ENCODE data around the gene GPR107.
A peak's percentile ranks its signal among the peaks of the same experiment; 100 is the strongest.

Gene GPR107

DNA sequence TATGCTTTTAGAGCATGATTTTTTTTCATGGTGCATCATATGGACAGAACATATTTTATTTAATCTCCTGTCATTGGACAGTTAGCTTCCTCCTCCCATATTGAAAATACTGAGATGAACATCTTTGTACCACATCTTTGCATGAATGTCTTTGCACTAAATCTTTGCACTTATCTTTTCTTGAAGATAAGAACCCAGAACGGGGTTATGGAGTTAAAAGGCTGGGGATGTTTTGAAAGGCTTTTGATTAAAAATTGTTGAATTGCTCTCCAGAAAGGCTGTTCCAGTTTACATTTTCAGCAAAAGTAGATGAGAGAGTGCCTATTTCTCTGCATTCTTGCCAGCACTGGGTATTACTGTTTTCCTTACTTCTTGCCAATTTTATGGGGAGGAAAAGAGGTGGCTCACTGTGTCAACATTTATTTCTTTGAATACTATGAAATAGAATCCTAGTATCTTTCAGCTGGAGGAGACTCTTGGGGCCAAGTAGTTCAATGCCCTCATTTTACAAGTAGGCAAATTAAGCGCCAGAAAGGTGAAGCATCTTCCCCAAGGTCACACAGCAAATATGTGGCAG is 125.7 kb downstream of the GPR107 start:
- no peak for DNase-seq
- Histone ChIP-seq H2BK5ac (ENCODE audit: low read length) (no peak overlapping the region), H3K79me2 (ENCODE audit: control insufficient read depth, insufficient read depth, low read length) (peaks cover 43% of the 10 kb centered on the region), H3K23ac (ENCODE audit: low read length) (no peak overlapping the region), H3K56ac (ENCODE audit: low read length) (no peak overlapping the region), H3K36me3 (ENCODE audit: control insufficient read depth, insufficient read depth, low read length) (no peaks in the 10 kb centered on the region), H2BK120ac (ENCODE audit: low read depth, low read length) (no peak overlapping the region), H2AK5ac (ENCODE audit: low read length) (no peak overlapping the region), H3K4me3 (ENCODE audit: low read length) (no peak overlapping the region), H3K27me3 (ENCODE audit: insufficient read depth, low read length, poor library complexity) (no peaks in the 10 kb centered on the region), H3K27ac (ENCODE audit: low read depth, low read length) (no peak overlapping the region), H3K4ac (ENCODE audit: low read depth, low read length) (no peak overlapping the region), H3K79me1 (ENCODE audit: low read length) (peaks cover 32% of the 10 kb centered on the region), H4K8ac (ENCODE audit: low read depth, low read length) (no peak overlapping the region), H3K9ac (ENCODE audit: low read length) (no peak overlapping the region), H3K4me2 (ENCODE audit: low read length) (no peak overlapping the region), H3K4me1 (ENCODE audit: control insufficient read depth, low read depth, low read length) (peaks cover 4% of the 10 kb centered on the region), H2BK15ac (replicated peaks; ENCODE audit: low read depth) (no peak overlapping the region), H4K5ac (ENCODE audit: low read length) (no peak overlapping the region), H3K18ac (ENCODE audit: low read length) (no peak overlapping the region)
- WGBS (ENCODE audit: extremely low coverage, insufficient coverage, low lambda C conversion rate) = no CpG with 5 or more reads among the region's 2 CpGs

DNA sequence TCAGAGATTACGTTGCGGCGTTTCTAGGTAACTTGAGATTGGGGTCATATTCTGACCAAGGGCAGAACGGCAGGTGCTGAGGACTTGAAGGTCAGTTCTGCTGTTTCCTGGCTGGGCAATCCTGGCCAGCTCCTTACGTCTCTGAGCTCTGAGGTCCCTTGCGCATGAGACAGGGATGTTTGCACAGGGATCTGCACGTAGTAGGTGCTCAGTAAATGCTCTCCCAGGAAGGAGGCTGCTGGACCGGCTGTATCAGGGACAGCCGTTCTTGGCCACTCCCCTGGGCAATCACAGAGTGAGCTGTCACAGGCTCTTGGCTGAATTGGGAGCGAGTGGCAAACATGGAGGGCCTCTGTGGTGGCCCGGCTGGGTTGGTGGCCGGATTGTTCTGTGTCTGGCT is 126.8 kb downstream of the GPR107 start:
- Histone ChIP-seq H4K5ac (ENCODE audit: low read length) (no peak overlapping the region), H3K27ac (ENCODE audit: low read depth, low read length) (no peak overlapping the region), H2BK120ac (ENCODE audit: low read depth, low read length) (no peak overlapping the region), H2BK15ac (replicated peaks; ENCODE audit: low read depth) (no peak overlapping the region), H3K79me2 (ENCODE audit: control insufficient read depth, insufficient read depth, low read length) (peaks cover 35% of the 10 kb centered on the region), H4K8ac (ENCODE audit: low read depth, low read length) (no peak overlapping the region), H2AK5ac (ENCODE audit: low read length) (no peak overlapping the region), H3K27me3 (ENCODE audit: insufficient read depth, low read length, poor library complexity) (no peaks in the 10 kb centered on the region), H2BK5ac (ENCODE audit: low read length) (no peak overlapping the region), H3K79me1 (ENCODE audit: low read length) (peaks cover 29% of the 10 kb centered on the region), H3K4ac (ENCODE audit: low read depth, low read length) (no peak overlapping the region), H3K18ac (ENCODE audit: low read length) (no peak overlapping the region), H3K4me3 (ENCODE audit: low read length) (no peak overlapping the region), H3K56ac (ENCODE audit: low read length) (no peak overlapping the region), H3K36me3 (ENCODE audit: control insufficient read depth, insufficient read depth, low read length) (no peaks in the 10 kb centered on the region), H3K9ac (ENCODE audit: low read length) (no peak overlapping the region), H3K4me1 (ENCODE audit: control insufficient read depth, low read depth, low read length) (peaks cover 4% of the 10 kb centered on the region), H3K23ac (ENCODE audit: low read length) (no peak overlapping the region), H3K4me2 (ENCODE audit: low read length) (no peak overlapping the region)
- no peak for DNase-seq
- no CpG with 5 or more reads among the region's 12 CpGs for WGBS (ENCODE audit: extremely low coverage, insufficient coverage, low lambda C conversion rate)

DNA sequence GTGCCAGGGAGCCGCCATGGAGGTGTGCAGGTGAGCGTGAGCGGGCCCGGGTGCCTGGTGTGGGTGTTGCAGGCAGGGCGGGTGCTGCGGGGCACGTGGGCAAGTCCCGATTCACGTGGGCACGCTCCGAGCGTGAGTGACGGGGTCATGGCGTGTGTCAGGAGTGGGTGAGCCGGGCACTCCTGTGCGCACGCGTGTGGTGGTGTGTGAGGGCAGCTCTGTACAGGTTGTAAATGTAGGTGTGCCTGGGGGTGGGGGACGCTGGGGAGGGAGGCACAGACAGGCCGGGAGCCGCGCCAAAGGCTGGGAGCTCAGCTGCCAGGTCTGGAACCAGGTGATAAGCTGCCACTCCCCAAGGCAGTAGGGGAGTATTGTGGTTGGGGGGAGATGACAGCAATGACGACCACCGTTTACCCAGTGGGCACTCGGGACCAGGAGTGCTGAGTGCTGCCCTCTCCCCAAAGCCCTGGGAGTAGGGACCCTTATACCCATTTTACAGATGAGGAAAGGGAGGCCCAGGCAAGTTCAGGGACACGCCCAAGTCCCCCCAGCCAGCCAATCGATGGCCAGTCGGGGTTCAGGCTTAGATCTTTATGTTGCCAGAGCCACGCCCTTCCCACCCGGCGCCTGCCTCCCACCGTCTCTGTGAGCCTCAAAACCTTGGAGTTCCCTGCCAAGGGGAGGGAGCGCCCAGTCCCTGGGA is 128.1 kb downstream of the GPR107 start:
- H3K4me2 ChIP-seq (ENCODE audit: low read length) = no peak overlapping the region
- no peak overlapping the region for H4K5ac ChIP-seq (ENCODE audit: low read length)
- WGBS (ENCODE audit: extremely low coverage, insufficient coverage, low lambda C conversion rate) = no CpG with 5 or more reads among the region's 33 CpGs
- peaks cover 27% of the 10 kb centered on the region for H3K79me1 ChIP-seq (ENCODE audit: low read length)
- no peak overlapping the region for H3K9ac ChIP-seq (ENCODE audit: low read length)
- H3K56ac ChIP-seq (ENCODE audit: low read length) = no peak overlapping the region
- no peak overlapping the region for H3K27ac ChIP-seq (ENCODE audit: low read depth, low read length)
- H3K23ac ChIP-seq (ENCODE audit: low read length) = no peak overlapping the region
- DNase-seq = no peak
- H2BK120ac ChIP-seq (ENCODE audit: low read depth, low read length) = no peak overlapping the region
- peaks cover 35% of the 10 kb centered on the region for H3K79me2 ChIP-seq (ENCODE audit: control insufficient read depth, insufficient read depth, low read length)
- no peak overlapping the region for H3K18ac ChIP-seq (ENCODE audit: low read length)
- H3K27me3 ChIP-seq (ENCODE audit: insufficient read depth, low read length, poor library complexity) = no peaks in the 10 kb centered on the region
- H2BK15ac ChIP-seq (replicated peaks; ENCODE audit: low read depth) = no peak overlapping the region
- no peak overlapping the region for H3K4me3 ChIP-seq (ENCODE audit: low read length)
- no peak overlapping the region for H2AK5ac ChIP-seq (ENCODE audit: low read length)
- H4K8ac ChIP-seq (ENCODE audit: low read depth, low read length) = no peak overlapping the region
- no peaks in the 10 kb centered on the region for H3K36me3 ChIP-seq (ENCODE audit: control insufficient read depth, insufficient read depth, low read length)
- no peak overlapping the region for H2BK5ac ChIP-seq (ENCODE audit: low read length)
- no peak overlapping the region for H3K4ac ChIP-seq (ENCODE audit: low read depth, low read length)
- H3K4me1 ChIP-seq (ENCODE audit: control insufficient read depth, low read depth, low read length) = peaks cover 7% of the 10 kb centered on the region

DNA sequence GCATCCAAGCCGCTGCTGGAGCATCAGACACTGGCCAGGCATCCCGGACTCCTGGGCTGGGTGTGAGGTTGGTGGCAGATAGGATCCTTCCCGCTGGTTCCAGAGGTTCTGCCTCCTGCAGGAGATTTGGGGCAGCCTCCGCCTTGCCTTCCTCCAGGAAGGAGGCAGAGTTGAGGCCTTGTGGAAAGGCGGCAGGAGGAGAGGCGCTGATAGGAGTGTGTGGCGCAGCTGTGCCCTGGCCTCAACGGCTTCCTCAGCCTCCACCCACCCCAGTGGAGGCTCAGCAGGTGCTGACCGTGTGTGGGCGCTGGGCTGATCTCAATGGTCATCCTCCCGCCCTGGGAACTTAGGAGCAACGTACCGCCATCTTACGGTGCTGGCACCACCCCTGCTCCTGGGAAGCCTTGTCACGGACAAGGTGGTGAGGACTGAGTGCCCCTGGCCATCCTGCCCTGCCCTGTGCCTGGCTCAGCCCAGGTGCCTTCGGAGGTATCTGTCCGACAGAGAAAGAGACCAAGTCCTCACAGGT is 128.7 kb downstream of the GPR107 start:
- Histone ChIP-seq H2BK5ac (ENCODE audit: low read length) (no peak overlapping the region), H2BK15ac (replicated peaks; ENCODE audit: low read depth) (no peak overlapping the region), H4K5ac (ENCODE audit: low read length) (no peak overlapping the region), H3K27me3 (ENCODE audit: insufficient read depth, low read length, poor library complexity) (no peaks in the 10 kb centered on the region), H2AK5ac (ENCODE audit: low read length) (no peak overlapping the region), H3K4me3 (ENCODE audit: low read length) (no peak overlapping the region), H3K4me1 (ENCODE audit: control insufficient read depth, low read depth, low read length) (peaks cover 7% of the 10 kb centered on the region), H3K79me2 (ENCODE audit: control insufficient read depth, insufficient read depth, low read length) (peaks cover 32% of the 10 kb centered on the region), H4K8ac (ENCODE audit: low read depth, low read length) (no peak overlapping the region), H3K23ac (ENCODE audit: low read length) (no peak overlapping the region), H3K56ac (ENCODE audit: low read length) (peak overlapping the region; percentile 78), H3K36me3 (ENCODE audit: control insufficient read depth, insufficient read depth, low read length) (no peaks in the 10 kb centered on the region), H2BK120ac (ENCODE audit: low read depth, low read length) (no peak overlapping the region), H3K27ac (ENCODE audit: low read depth, low read length) (peak overlapping the region; percentile 29), H3K18ac (ENCODE audit: low read length) (no peak overlapping the region), H3K9ac (ENCODE audit: low read length) (no peak overlapping the region), H3K4ac (ENCODE audit: low read depth, low read length) (no peak overlapping the region), H3K4me2 (ENCODE audit: low read length) (no peak overlapping the region), H3K79me1 (ENCODE audit: low read length) (peaks cover 24% of the 10 kb centered on the region)
- WGBS (ENCODE audit: extremely low coverage, insufficient coverage, low lambda C conversion rate) = no CpG with 5 or more reads among the region's 17 CpGs
- DNase-seq = peak; percentile 37

DNA sequence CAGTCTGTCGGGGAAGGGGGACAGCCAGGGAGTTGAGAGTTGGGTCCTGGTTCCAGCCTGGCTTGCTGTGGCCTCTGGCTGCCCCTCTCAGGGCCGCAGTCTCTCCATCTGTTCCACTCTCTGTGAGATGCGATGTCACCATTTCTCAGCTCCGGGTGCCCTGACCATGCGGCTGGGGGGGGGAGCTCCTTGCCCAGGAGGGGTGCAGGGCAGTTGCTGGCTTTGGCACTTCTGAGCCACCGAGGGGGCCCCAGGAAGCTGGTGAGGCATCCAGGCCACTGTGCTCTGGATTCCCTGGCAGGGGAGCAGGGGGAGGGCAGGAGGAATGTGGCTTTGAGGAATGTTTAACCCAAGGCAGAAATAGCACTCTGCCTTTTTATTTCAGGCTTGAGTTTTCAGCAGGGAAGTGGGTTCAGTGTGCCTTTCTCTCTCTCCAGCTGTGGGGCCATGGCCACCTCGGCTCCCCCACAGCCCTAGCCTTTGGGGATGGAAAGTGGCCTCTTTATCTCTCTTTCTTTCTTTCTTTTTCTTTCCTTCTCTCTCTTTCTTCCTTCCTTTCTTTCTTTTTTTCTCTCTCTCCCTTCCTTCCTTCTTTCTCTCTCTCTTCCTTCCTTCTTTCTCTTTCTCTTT is 129.5 kb downstream of the GPR107 start:
- Histone ChIP-seq H4K8ac (ENCODE audit: low read depth, low read length) (no peak overlapping the region), H3K79me2 (ENCODE audit: control insufficient read depth, insufficient read depth, low read length) (peaks cover 36% of the 10 kb centered on the region), H3K56ac (ENCODE audit: low read length) (peak overlapping the region; percentile 78), H3K4me1 (ENCODE audit: control insufficient read depth, low read depth, low read length) (peaks cover 7% of the 10 kb centered on the region), H3K18ac (ENCODE audit: low read length) (no peak overlapping the region), H3K4me3 (ENCODE audit: low read length) (no peak overlapping the region), H2BK15ac (replicated peaks; ENCODE audit: low read depth) (no peak overlapping the region), H3K36me3 (ENCODE audit: control insufficient read depth, insufficient read depth, low read length) (no peaks in the 10 kb centered on the region), H2AK5ac (ENCODE audit: low read length) (no peak overlapping the region), H4K5ac (ENCODE audit: low read length) (no peak overlapping the region), H3K79me1 (ENCODE audit: low read length) (peaks cover 26% of the 10 kb centered on the region), H3K23ac (ENCODE audit: low read length) (no peak overlapping the region), H3K4me2 (ENCODE audit: low read length) (no peak overlapping the region), H3K4ac (ENCODE audit: low read depth, low read length) (no peak overlapping the region), H3K27me3 (ENCODE audit: insufficient read depth, low read length, poor library complexity) (no peaks in the 10 kb centered on the region), H2BK120ac (ENCODE audit: low read depth, low read length) (no peak overlapping the region), H3K9ac (ENCODE audit: low read length) (peak overlapping the region; percentile 22), H2BK5ac (ENCODE audit: low read length) (peak overlapping the region; percentile 35), H3K27ac (ENCODE audit: low read depth, low read length) (peak overlapping the region; percentile 29)
- no CpG with 5 or more reads among the region's 7 CpGs for WGBS (ENCODE audit: extremely low coverage, insufficient coverage, low lambda C conversion rate)
- DNase-seq = peak; percentile 80

Data from mesendoderm (in vitro differentiated cells).